ENCODE data around the gene KRTAP5-5.
"Not testable (repeated sequence)": the region's sequence is repeated elsewhere in the genome, so short reads cannot be mapped to it uniquely, and the experiment has no call there.

Gene KRTAP5-5

GRCh38 chr11:1660111-1660867 lies 30.7 kb downstream of the KRTAP5-5 start:
- DNase-seq = peak; percentile 26

DNA sequence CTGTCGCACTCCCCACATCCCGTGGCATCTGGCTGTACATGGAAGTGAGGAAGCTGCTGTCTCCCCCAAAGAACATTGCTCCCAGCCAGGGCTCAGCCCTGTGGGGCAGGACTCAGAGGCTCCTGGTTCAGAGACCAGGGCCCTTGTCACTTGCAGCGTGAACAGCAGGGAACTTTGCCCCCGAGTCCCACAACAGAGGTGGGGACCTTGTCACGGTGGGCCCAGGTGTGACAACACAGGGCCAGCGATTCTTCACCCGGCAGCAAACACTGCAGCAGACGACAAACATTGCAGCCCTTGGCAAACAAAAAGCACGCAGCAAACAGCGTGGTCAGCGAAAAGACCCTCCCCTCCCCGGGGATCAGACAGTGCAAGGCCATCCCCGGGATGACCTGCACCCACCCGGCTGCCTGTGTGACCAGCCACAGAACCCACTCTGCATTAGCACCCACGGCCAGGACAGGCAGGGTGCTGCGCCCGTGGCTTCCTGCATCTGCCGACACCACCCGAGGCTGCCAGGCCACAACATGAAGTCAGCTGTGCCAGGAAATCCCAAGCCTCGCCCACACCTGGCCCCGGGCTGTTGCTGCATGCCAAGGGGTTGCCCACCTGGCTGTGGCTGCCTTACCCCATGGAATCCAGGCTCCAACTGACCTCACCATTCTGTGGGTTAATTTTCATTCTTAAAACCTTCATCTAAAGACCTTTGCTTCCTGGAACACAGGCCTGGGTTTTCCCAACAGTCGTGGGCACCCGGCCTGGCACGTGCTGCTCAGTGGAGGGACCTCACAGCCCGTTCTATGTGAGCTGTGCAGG lies 32.1 kb downstream of the KRTAP5-5 start:
- peak; percentile 4 for DNase-seq

GRCh38 chr11:1662699-1663283 lies 33.2 kb downstream of the KRTAP5-5 start:
- DNase-seq = not testable (repeated sequence)

- peak; percentile 15 for DNase-seq
Observed at GRCh38 chr11:1665313-1665712, 35.7 kb downstream of the KRTAP5-5 start.

DNA sequence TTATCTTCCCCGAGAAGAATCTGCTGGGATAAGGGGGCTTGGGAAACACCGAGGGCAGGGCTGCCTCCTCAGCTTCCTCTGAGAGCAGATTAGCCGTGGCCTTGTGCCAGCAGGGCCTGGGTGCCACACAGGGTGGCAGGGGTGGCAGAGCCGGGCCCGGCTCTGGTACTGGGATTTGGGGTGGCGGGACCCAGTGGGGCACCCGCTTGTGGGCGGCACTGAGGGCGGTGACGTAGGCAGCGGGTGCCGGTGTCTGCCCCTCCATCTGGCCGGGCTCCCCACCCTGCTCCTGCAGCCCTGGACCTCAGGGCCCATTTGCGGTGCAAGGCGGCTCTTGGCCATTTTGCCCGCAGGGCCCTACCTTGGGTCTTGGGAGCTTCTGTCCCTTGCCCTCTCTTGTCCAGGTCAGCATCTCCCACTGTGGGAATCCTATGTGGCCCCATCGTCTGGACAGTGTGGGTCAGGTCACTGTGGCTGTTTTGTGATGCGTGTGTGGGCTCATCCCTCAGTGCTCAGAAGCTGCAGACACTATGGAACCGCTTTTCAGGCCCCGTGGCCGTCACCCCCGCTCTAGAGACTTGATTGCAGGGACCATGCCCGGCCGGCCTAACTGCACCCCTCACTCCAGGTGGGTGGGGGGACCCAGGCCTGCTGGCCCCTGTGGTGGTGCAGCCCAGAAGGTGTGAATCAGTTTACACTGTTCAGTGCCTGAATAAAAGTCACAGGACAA lies 37.7 kb downstream of the KRTAP5-5 start:
- DNase-seq = peak; percentile 24

- peak; percentile 21 for DNase-seq
Observed at GRCh38 chr11:1667906-1668305, 38.3 kb downstream of the KRTAP5-5 start.

DNA sequence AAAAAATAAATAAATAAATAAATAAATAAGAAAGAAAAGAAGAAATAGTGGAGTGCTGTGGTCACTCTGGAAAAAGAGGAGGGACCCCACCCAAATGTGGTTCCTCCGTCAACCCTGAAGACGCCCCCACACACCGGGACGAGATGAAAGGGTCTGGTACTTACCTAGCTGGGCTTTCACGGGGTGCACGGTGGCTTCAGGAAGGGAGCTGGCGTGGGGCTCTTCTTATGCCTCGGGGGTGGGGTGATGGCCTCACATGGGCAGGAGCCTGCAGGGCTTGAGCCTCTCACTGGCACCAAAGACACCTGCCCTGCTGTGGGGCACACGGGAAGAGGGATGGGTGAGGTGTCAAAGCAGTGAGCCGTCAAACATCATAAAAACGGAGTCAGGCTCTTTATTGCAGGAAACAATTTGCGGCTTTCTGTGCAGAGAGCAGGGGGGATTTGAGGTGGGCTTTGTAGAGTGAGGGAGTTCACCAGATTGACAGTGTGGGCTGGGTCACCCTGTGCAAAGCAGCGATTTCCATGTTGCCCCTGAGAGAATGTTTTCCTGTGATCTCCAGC lies 39.4 kb downstream of the KRTAP5-5 start:
- DNase-seq = peak; percentile 23

GRCh38 chr11:1669546-1670218 lies 40.1 kb downstream of the KRTAP5-5 start:
- peak; percentile 26 for DNase-seq

DNA sequence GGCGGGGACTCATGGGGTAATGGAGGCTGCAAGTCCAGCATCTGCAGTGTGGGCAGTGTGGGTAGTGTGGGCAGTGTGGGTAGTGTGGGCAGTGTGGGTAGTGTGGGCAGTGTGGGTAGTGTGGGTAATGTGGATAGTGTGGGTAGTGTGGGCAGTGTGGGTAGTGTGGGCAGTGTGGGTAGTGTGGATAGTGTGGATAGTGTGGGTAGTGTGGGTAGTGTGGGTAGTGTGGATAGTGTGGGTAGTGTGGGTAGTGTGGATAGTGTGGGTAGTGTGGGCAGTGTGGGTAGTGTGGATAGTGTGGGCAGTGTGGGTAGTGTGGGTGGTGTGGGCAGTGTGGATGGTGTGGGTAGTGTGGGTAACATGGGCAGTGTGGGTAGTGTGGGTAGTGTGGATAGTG lies 40.9 kb downstream of the KRTAP5-5 start:
- DNase-seq = peak; percentile 19

- no peak for DNase-seq
Observed at GRCh38 chr11:1670905-1671371, 41.4 kb downstream of the KRTAP5-5 start.

- DNase-seq = peak; percentile 2
Observed at GRCh38 chr11:1671658-1672057, 42.1 kb downstream of the KRTAP5-5 start.

DNA sequence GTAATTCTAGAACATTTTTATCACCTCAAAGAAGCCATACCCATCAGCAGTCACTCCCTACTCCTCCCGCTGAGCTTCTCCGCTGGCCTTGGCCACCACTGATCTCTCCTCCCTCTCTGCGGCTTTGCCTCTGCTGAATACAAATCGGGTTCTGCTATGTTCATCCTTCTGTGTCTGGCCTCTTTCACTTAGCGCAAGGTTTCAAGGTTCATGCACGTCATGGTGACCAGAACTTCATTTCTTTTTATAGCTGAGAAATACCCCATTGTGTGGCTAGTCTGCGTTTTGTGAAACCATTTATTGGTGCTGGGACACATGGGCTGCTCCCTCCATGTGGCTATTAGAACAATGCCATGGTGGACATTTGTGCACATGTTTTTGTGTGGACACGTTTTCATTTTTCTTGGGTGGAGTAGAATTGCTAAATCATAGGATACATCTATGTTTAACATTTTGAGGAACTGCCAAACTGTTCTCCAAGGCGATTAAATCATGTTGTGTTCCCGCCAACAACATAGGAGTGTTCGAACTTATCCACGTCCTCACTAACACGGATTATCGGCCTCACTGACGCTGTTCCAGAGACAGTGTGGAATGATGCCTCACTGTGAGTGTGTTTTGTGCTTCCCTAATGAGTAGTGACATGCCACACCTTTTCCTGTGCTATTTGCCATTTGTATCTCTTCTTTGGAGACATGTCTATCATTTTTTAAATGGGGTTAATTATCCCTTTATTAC lies 43.2 kb downstream of the KRTAP5-5 start:
- peak; percentile 15 for DNase-seq

DNA sequence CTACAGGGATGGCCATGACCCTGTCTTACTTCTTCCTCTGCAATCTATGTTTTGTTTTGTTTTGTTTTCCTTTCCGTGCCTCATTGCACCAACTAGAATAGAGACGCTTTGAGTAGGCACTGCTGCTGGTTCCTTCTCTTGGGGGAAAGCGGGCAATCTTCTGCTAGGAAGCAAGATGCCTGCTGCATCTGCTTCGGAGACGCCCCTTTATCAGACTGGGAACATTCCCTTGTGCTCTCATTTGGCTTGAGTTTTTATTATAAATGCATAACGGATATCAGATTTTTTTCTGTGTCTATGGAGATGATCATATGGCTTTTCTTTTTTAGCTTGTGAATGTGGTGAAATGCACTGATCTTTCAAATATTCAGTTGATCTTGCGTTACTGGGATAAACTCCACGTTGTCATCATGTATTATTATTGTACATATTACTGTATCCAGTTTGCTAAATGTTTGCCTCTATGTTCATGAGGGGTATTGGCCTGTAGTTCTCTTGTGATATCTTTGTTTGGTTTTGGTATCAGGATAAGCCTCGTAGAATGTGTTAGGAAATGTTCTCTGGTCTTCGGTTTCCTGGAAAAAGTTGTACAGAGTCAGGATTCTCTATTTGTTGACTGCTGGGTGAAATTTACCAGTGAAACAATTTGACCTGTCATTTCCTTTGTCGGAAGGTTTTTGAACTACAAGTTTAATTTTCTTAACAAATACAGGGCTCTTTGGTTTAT lies 44.0 kb downstream of the KRTAP5-5 start:
- no peak for DNase-seq

DNA sequence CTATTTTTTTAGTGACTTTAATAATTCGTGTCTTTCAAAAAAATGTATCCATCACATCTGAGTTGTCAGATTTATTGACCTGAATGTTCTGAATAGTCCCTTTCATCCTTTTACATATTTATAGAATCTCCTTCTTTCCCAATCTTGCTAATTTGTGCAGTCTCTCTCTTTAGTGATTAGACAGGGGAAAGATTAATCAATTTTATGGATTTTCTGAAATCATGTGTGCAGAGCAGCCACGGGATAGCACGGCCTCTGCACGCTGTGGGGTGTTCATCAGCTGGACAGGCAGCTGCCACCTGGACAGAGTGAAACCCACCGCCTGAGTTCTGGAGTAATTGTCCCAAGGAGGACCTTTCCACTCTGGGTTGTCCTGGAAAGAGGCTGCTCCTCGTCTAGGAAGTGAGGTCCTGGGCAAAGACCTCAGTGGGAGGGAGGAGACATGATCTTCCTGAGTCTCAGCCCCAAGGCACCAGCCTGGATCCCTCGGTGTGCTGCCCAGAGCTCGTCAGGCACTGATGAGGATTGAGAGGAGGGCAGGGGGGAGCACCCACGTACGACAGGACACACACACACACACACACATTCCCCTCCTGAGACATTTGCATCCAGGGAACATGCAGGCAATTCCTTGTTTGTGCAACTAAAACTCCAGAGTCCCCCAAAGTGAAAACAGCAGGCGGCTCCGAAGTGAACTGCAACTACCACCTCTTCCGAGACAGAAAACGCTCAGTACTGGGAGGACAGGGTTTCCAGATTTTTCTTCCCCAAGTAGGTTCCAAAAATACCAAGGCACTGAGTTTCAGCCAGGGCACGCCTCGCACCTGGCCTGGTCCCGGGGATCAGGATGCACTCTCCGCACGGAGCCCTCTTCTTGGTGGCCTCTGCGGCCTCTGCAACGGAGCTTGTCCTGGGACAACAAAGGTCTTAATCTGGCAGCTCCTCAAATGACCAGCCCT lies 44.9 kb downstream of the KRTAP5-5 start:
- DNase-seq = no peak

GRCh38 chr11:1675536-1676228 lies 46.1 kb downstream of the KRTAP5-5 start:
- DNase-seq = no peak

DNA sequence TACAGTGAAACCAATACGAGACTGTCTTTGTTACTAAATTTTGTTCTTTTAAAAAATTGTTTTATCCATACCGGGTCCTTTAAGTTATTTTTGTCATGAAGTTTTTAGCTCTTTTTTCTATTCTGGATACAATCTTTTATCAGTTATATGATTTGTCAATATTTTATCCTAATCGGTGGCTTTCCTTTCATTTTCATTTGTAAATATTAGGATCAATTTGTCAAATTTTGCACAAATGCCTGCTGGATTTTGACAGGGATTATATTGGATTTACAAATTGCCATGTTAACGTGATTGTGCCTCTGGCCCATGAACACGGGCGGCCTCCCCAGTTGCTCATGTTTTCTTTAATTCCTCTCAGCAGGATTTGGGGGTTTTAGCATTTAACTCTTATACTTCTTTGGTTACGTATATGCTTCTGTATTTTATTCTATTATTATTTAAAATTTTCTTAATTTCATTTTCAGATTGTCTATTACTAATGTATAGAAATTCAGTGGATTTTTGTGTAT lies 46.7 kb downstream of the KRTAP5-5 start:
- no peak for DNase-seq

- DNase-seq = no peak
Observed at GRCh38 chr11:1679881-1680280, 50.3 kb downstream of the KRTAP5-5 start.
